GM18526 (cell line): ENCODE data around the gene SLC47A1.

Source experiments
- POLR2A ChIP-seq: IDR thresholded peaks from 3 replicates; pipeline ENCODE4 v1.6.1; 2011; ENCODE audit not compliant: insufficient read length; ENCODE audit errors: extremely low read depth

SLC47A1 gene

GRCh38 chr17:19621697-19622096, 88.0 kb downstream of the SLC47A1 start:
- no peak for TF ChIP-seq POLR2A

- no peak for TF ChIP-seq POLR2A
These were observed 92.4 kb downstream of the SLC47A1 start for GRCh38 chr17:19626079-19626478.
